GM12864 (cell line): ENCODE data around the gene HERC2.

Source experiments
- DNase-seq: peaks from one replicate; pipeline ENCODE4 v3.0.0-alpha.2; 2011; ENCODE audit warnings: low read depth
- H3K4me3 ChIP-seq: 2 replicates; pipeline ENCODE4 v1.5.1; 2011; ENCODE audit warnings: mild to moderate bottlenecking, low read depth, low read length, control low read depth
- CTCF ChIP-seq: IDR thresholded peaks from 2 replicates; pipeline ENCODE4 v1.5.1; 2011; ENCODE audit warnings: low read depth, mild to moderate bottlenecking, moderate library complexity, low read length, control low read depth, inconsistent platforms; ENCODE audit errors: missing control alignments

HERC2 gene

GRCh38 chr15:28132524-28133275 is 189.3 kb downstream of the HERC2 start:
- H3K4me3 ChIP-seq, result no peak overlapping the region
- DNase-seq, result no peak
- TF ChIP-seq CTCF, result no peak

- no peak for DNase-seq
- H3K4me3 ChIP-seq, result no peak overlapping the region
- no peak for TF ChIP-seq CTCF
Measured at GRCh38 chr15:28131946-28132345, 190.0 kb downstream of the HERC2 start.

- no peak for DNase-seq
- H3K4me3 ChIP-seq, result no peak overlapping the region
- TF ChIP-seq CTCF, result no peak
Measured at GRCh38 chr15:28131400-28131799, 190.6 kb downstream of the HERC2 start.

GRCh38 chr15:28130651-28131050 is 191.3 kb downstream of the HERC2 start:
- no peak for DNase-seq
- TF ChIP-seq CTCF, result no peak
- no peak overlapping the region for H3K4me3 ChIP-seq

GRCh38 chr15:28129231-28129848 is 192.6 kb downstream of the HERC2 start:
- no peak overlapping the region for H3K4me3 ChIP-seq
- no peak for TF ChIP-seq CTCF
- no peak for DNase-seq

- no peak for TF ChIP-seq CTCF
- no peak overlapping the region for H3K4me3 ChIP-seq
- no peak for DNase-seq
Measured at GRCh38 chr15:28128031-28128430, 193.9 kb downstream of the HERC2 start.

GRCh38 chr15:28127036-28127435 is 194.9 kb downstream of the HERC2 start:
- no peak for DNase-seq
- no peak for TF ChIP-seq CTCF

More at GRCh38 chr15:28127036-28127435, 194.9 kb downstream of the HERC2 start:
- H3K4me3 ChIP-seq, result no peak overlapping the region
